Skeletal muscle tissue (tissue), 4 donors: Measurements from ENCODE around the gene NEFH. TPM values are rescaled to one million over a fixed set of nuclear protein-coding genes. Genes with fewer than 3 reads are reported as not detected.

Source experiments
- H3K27ac ChIP-seq: one replicate; pipeline ENCODE4 v1.7.0; 2013; ENCODE audit warnings: mild to moderate bottlenecking, low read depth, low read length, inconsistent platforms
- H3K27me3 ChIP-seq, 3 donors: one replicate each; pipeline ENCODE4 v1.7.0; 2013; ENCODE audit warnings: low read length in 3 of 3; ENCODE audit not compliant: control insufficient read depth in 3 of 3, insufficient read depth in 3 of 3
- H3K36me3 ChIP-seq, 3 donors: one replicate each; pipeline ENCODE4 v1.7.0; 2013; ENCODE audit warnings: low read length in 3 of 3; ENCODE audit not compliant: control insufficient read depth in 3 of 3, insufficient read depth in 3 of 3
- H3K4me1 ChIP-seq, 3 donors: one replicate each; pipeline ENCODE4 v1.7.0; 2013; ENCODE audit warnings: low read length in 3 of 3, mild to moderate bottlenecking in 3 of 3; ENCODE audit not compliant: control insufficient read depth in 3 of 3, insufficient read depth in 3 of 3
- H3K4me3 ChIP-seq, 3 donors: one replicate each; pipeline ENCODE4 v1.7.0; 2013; ENCODE audit warnings: low read length in 3 of 3
- H3K9ac ChIP-seq, 3 donors: one replicate each; pipeline ENCODE4 v1.7.0; 2013; ENCODE audit warnings: low read length in 3 of 3, mild to moderate bottlenecking in 3 of 3, moderate library complexity in 2 of 3, low read depth in 1 of 3
- H3K9me3 ChIP-seq, 3 donors: one replicate each; pipeline ENCODE4 v1.7.0; 2013; ENCODE audit warnings: low read length in 3 of 3; ENCODE audit not compliant: control insufficient read depth in 3 of 3
- total RNA-seq: library from RNA; depleted of rRNA; stranded (reverse); fragments of >200 nt; gene quantifications from one replicate; pipeline ENCODE4 v1.2.3, GENCODE V29; 2014
- donor health status: Osteomylitis.

Gene NEFH
- total RNA-seq, 1 donor from 2014 or later: 0.52 TPM

GRCh38 chr22:29531419-29531818 lies 51.4 kb downstream of the NEFH start:
- H3K9me3 ChIP-seq: no peaks in the 10 kb centered on the region
- peaks cover 51 to 76% (median 74%) of the 10 kb centered on the region in 3 donors for H3K36me3 ChIP-seq
- H3K27me3 ChIP-seq: no peaks in the 10 kb centered on the region
- H3K4me1 ChIP-seq: no peaks in the 10 kb centered on the region
- no peak overlapping the region for H3K4me3 ChIP-seq
- no peak overlapping the region for H3K9ac ChIP-seq
- no peak overlapping the region for H3K27ac ChIP-seq

GRCh38 chr22:29536411-29536810 lies 56.4 kb downstream of the NEFH start:
- Histone ChIP-seq H3K4me3 (no peak overlapping the region), H3K9ac (no peak overlapping the region), H3K27me3 (no peaks in the 10 kb centered on the region), H3K9me3 (no peaks in the 10 kb centered on the region), H3K4me1 (no peaks in the 10 kb centered on the region), H3K36me3 (peaks cover 45 to 68% (median 57%) of the 10 kb centered on the region in 3 donors), H3K27ac (no peak overlapping the region)

GRCh38 chr22:29539105-29539504 lies 59.1 kb downstream of the NEFH start:
- Histone ChIP-seq H3K27me3 (no peaks in the 10 kb centered on the region), H3K9me3 (no peaks in the 10 kb centered on the region), H3K9ac (no peak overlapping the region), H3K4me3 (no peak overlapping the region), H3K4me1 (no peaks in the 10 kb centered on the region), H3K36me3 (peaks cover 47 to 61% (median 57%) of the 10 kb centered on the region in 3 donors), H3K27ac (no peak overlapping the region)

Other genes starting within 250 kb of the NEFH start
- 6.8 TPM for gene RHBDD3, start 212.2 kb upstream of the NEFH start, total RNA-seq
- gene EWSR1, start 211.9 kb upstream of the NEFH start, total RNA-seq: 84.5 TPM
- gene GAS2L1, start 173.6 kb upstream of the NEFH start, total RNA-seq: 3.1 TPM
- gene RASL10A, start 164.5 kb upstream of the NEFH start, total RNA-seq: under 0.01 TPM
- gene AP1B1, start 91.6 kb upstream of the NEFH start, total RNA-seq: 23.0 TPM
- gene RFPL1, start 41.6 kb upstream of the NEFH start, total RNA-seq: not detected
- gene THOC5, start 73.5 kb downstream of the NEFH start, total RNA-seq: 43.8 TPM
- gene NIPSNAP1, start 100.9 kb downstream of the NEFH start, total RNA-seq: 22.4 TPM
- gene NF2, start 123.4 kb downstream of the NEFH start, total RNA-seq: 29.2 TPM
- gene CABP7, start 239.8 kb downstream of the NEFH start, total RNA-seq: not detected